NCI-H748 (cell line): Measurements from ENCODE around the gene PTPN18.

ENCODE experiments used
- DNase-seq: peaks from one replicate; lab custom pipeline; 2025; ENCODE audit not compliant: unreplicated experiment; lab: John Stamatoyannopoulos, UW

The PTPN18 gene

DNA sequence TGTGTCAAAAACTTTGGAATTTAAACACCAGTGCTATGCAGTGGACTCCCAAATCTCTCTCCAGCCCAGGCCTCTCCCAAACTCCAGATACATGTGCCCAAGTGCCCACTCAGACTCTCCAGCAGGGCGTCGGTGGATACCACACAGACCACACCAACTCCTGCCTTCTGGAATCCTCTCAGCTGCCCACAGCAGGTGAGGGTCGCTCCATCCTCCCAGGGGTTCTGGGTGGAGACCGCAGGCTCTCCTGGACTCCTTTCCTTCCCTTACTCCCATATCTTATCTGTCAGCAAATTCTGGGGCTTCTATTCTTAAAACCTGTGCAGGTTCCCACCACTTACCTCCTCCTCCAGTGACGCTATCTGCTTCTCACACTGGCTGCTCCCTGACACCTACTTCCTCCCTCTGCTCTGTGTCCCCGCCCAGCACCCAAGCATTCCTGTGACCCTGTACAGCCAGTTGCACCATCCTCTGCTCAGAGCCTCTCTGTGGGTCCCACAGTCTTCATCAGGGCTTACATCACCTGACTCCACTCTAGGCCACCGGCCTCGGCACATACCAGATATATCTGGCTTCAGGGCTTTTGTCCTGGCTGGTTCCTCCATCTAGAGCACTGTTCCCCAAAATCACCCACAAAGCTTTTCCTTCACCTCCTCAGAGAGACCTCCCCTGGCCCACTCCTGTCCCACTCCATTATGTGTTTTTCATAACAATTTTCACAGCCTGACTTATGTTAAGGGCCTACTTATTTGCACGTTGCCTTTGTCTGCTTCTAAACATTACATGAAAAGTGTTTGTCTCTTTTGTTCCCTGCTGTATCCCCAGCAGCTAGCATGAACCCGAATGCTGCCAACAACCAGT is 15.7 kb upstream of the PTPN18 start:
- DNase-seq: no peak

DNA sequence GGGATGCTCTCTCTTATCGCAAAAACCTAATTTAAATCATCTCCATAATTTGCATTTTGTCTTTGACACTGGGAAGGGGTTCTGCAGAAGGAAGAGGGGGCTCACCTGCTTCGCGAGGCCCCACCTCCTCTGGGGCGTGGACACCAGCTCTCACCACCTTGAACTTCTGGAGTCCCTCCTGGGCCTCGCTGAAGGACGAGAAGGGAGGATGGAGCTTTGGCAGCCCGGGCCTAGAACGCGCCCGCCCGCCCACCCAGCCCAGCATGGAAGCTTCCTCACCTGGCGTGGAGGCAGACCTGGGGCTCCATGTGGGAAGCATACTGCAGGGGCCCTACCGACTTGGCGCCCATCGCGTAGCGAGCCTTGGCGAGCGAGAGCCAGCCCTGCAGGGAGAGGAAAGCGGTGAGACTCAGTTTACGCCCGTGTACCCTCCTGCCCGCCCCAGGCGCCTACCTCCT is 14.3 kb upstream of the PTPN18 start:
- peak; percentile 62 for DNase-seq

DNA sequence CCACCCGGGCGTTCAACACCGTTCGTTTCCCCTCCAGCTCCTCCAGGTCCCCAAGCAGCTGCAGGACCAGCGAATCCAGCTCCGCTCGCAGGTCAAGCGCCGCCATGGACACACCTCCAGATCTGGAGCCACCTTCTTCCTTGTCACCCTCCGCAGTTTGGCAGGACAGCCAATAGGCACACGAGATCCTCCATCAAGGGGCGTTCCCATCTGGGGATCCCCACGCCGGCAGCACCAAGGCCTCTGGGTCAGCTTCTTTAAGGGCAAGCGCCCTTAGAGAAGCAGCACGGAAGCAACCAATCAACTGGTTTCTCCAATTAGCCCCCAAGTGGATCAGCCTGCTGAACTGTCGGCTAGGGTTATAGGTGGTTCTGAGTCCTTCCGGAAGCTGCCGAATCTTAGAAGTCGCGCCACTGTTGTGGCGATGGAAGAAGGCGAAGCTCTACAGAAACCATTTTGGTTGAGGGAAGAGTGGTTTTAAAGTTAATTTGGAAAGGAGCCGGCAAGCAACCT is 13.8 kb upstream of the PTPN18 start:
- peak; percentile 91 for DNase-seq

DNA sequence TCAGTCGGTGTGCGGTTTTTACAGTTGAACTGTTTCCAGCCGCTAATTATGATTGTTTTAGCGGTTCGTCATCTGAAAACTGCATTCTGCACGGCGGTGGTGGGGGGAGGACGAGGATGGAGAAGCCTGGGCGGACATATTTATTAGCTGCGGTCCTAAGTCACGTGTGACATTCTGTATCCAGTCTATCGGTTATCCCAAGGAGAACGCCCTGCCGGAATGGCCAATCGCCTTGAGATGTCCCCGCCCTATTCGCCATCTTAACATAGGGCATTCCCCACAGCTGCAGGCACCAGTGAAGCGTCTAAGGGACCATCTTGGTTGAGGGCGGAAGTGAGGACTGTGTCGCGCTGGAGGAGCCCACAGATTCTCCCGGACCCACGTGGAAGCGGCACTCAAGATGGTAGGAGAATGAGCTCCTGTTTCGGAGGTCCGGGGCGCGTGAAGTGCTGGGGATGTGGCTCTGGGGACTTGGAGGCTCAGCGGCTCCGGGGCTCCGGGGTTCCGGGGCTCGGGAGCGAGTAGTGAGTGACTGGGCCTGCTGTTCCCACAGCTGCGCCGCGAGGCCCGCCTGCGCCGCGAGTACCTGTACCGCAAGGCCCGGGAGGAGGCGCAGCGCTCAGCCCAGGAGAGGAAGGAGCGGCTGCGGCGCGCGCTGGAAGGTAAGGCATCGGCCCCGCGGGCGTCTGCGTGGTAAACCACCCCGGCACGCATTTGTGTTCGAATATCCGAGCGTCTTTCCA is 13.2 kb upstream of the PTPN18 start, which contains the start of gene IMP4:
Gene IMP4, plus strand, starts transcription at position 365 of the 743 bp plus-strand sequence. Its CDS starts 36 bp downstream, at position 401.
- peak; percentile 98 for DNase-seq

DNA sequence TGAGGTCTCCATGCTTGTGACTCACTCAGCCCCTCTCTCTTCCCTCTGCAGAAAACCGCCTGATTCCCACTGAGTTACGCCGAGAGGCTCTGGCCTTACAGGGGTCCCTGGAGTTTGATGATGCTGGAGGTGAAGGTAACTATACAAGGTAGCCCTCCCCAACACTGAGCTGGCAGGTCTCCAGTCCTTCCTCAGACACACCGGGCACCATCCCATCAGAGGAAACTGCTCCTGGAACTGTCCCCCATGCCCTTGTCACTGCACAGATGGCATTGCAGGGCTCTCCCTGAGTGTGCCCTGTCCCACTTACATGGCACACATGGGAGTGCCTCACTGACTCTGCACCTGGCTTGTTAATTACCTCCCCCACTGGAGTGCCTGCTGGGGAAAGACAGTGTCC is 11.3 kb upstream of the PTPN18 start:
- no peak for DNase-seq

DNA sequence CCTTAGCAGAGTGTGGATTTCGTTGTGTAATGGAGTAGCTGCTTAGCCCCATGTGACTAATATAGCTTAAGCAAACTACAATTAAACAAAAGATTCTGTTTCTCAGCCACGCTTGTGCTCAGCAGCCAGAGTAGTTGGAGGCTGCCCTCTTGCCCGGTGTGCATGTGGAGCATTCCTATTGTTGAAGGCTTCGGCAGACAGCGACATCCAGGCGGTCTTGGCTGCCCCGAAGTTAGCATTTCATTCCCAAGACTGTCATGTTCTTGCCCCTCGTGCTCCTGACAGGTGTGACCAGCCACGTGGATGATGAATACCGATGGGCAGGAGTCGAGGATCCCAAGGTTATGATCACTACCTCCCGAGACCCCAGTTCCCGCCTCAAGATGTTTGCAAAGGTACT is 10.8 kb upstream of the PTPN18 start:
- no peak for DNase-seq

DNA sequence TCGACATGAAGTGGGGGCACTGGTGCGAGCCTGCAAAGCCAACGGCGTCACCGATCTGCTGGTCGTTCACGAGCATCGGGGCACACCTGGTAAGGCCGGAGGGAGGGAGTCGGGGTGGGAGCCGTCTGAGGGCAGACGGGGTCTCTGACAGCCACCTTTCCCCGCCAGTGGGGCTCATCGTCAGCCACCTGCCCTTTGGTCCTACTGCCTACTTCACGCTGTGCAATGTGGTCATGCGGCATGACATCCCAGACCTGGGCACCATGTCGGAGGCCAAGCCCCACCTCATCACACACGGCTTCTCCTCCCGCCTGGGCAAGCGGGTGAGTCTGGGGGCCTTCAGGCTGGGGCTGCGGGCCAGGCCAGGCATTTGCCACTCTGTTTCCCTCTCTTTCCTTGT is 10.2 kb upstream of the PTPN18 start:
- DNase-seq: no peak

DNA sequence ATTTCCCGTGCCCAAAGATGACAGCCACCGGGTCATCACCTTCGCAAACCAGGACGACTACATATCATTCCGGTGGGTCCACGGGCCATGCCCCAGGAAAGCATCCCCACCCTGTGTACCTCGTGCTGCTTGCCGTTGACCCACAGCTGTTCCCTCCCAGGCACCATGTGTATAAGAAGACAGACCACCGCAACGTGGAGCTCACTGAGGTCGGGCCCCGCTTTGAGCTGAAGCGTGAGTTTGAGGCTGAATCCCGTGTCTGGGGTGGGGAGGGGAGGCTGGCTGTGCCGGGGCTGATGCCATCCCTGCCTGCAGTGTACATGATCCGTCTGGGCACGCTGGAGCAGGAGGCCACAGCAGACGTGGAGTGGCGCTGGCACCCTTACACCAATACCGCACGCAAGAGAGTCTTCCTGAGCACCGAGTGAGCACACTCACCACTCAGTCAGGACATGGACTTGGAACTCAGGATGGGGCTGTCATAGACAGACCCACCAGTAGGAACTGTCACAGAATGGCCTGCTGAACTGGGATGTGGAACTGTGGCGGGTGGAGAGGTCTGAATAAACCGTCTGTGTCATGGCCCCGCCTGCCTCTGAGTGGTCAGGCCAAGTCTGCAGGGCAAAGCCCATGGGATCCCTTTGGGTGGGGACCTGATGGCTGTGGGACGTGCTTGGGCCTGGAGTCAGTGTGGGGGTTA is 9.7 kb upstream of the PTPN18 start:
- DNase-seq: no peak

DNA sequence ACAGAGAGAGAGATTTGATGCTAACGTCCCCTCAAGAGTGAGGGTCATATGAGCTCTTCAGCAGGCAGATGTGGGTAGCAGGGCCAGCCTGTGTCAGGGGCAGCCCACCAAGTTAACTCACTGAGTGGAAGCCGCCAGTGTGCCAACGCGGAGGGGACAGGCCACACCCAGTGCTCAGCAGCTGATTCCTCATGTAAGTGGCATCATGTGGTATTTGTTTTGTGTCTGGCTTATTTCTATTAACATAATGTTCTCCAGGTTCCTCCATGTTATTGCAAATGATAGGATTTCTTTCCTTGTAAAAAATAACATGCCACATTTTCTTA is 9.2 kb upstream of the PTPN18 start:
- DNase-seq: no peak

DNA sequence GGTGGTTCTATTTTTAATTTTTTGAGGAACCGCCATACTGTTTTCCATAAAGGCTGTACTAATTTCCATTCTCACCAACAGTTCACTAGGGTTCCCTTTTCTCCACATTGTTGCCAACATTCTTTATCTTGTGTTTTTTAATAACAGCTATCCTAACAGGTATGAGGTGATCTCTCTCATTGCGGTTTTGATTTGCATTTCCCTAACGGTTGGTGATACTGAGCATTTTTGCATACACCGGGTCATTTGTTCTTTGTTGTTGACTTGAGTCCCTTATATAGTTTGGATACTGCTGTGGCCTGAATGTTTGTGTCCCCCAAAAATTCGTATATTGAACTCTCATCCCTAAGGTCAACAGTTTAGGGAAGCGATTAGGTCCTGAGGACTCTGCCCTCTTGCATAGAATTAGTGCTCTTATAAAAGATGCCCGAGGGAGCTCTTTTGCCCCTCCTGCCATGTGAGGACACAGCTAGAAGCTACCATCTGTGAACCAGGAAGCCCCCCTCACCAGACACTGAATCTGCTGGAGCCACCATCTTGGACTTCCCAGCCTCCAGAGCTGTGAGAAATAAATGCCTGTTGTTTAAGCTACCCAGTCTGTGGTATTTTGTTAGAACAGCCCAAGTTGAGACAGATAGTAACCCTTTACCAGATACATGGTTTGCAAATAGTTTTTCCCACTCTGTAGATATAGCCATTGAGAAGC is 8.5 kb upstream of the PTPN18 start:
- DNase-seq: no peak

DNA sequence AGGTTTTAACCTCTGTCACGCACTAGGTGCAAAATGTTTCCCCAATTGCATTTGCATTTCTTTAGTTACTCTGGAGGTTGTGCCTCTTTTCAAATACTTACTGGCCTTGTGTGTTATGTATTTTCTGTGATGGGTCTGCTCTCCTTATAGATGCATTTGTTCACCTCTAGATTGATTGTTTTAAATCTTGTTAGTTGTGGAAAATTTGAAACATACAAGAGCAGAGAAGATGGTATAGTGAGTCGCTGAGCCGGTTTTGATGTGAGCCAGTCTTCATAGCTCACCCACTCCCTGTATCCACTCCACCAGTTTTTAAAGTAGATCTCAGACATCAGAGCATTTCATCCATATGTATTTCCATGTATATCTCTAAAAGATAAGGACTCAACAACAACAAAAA is 6.7 kb upstream of the PTPN18 start:
- DNase-seq: no peak

DNA sequence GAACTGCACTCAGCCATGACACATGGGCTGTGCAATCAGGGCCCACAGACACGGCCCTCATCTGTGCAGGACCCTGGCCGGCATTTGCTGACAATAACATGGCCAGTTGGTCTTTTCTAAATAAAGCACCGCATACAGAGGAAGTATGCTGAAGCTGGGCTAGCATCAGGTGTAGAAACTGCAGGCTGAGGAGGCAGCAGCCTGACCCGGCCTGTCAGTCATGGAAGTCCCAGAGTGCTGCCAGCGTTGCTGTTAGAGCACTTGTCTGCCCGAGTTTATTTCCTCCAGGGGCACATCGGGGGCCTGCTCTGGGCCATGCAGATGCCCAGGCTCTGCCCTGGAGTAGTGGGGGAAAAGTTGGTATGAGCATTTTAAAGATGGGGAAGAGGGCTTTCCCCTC is 4.1 kb upstream of the PTPN18 start:
- no peak for DNase-seq

DNA sequence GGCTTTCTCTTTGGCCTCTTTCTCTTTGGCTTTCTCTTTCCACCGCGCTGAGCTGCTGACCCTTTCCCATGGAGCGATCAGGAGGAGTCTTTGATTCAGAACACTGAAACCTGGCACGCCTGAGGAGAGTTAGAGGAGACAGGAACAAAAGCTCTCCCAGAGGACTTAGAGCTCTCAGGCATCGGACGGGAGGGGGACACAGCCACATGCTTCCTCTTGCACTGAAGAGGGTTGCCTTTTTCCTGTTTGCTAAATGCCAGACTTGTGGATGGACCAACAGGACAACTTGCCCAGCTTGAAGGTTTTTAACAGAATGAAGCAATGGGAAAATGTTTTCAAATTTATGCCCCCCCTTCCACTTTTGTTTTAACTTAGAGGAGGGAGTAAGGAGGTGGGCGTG is 3.6 kb upstream of the PTPN18 start:
- no peak for DNase-seq

DNA sequence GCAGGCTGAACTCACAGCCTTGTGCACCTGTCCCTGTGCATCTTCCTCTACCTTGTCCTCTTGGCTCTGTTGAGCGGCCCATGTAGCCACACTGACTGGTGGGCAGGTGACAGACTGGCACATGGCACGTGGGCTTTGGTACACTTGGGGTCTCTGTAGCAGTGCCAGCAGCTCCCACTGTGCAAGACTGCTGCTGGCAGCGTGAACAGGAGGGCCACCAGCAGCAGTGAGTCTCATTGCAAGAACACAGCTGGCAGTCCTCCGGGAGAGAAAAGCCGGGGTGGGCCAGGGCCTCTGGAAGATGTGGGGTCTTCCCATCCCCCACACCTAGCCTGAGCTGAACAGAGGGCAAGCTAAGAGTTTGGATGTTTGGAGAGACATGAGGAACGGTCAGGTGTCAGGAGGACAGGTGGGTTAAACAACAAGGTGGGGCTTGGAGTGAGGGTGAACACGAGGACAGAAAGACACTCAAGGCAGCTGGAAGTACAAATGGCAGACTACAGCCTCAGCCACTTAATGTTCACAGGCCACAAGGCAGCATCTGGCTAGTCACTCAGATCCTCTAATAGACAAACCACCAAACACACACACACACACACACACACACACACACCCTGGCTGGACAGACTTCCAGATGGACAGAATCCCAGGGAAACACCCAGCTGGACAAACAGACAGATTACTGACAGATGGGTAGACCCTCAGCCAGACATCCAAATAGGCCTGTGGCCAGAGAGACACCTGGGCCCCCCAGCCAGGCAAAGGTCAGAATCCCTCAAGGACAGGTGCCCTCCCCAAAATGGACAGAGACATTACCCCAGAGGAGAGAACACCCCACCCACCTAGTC is 2.3 kb upstream of the PTPN18 start:
- no peak for DNase-seq

DNA sequence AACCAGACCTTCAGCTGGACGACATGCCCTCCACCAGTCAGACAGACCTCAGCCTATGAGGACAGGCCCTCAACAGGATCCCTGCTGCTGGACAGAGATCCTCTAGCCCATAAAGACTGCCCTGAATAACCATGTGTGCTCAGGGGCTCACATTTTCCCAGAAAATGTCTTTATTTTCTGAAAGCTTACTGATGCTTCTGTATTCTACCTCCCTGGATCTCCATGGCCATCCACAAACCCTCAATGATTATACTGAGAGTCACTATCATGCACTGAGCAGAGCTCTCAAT is 1.8 kb upstream of the PTPN18 start:
- DNase-seq: no peak

DNA sequence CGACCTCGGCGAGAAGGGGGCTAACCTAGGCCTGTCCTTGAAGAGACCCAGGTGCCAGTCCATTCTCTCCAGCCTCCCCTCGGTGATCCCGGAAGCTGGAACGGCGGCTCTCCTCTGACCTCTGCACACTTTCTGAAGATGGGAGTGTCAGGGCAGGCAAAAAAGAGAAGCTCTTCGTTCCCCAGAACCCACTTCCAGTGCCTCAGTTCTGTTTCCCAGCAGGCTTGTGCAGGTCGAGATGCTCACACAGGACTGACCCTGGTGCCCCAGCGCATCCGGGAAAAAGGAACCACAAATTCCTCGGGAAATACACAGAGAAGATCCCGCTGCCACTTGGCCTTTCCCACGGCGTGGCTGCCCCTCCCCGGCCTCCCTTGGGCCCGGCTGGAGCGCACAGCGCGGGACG is 681 bp upstream of the PTPN18 start:
- peak; percentile 23 for DNase-seq

DNA sequence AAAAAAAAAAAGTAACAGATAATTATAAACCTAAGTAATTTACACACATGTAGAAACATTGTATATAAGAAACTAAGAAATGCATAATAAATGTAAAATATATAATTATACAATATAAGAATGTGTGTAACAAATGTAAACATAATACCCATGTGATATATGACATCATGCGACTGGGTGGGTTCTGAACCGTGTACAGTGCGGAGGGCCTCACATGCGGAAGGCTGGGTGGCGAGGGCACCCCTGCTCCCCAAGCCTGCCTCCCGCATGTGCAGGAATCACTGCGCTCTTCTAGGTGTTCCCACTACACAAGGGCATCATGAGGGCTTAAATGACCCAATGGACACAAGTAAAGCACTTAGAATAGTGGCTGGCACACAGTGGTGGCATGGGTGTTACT is 2.0 kb downstream of the PTPN18 start:
- no peak for DNase-seq

DNA sequence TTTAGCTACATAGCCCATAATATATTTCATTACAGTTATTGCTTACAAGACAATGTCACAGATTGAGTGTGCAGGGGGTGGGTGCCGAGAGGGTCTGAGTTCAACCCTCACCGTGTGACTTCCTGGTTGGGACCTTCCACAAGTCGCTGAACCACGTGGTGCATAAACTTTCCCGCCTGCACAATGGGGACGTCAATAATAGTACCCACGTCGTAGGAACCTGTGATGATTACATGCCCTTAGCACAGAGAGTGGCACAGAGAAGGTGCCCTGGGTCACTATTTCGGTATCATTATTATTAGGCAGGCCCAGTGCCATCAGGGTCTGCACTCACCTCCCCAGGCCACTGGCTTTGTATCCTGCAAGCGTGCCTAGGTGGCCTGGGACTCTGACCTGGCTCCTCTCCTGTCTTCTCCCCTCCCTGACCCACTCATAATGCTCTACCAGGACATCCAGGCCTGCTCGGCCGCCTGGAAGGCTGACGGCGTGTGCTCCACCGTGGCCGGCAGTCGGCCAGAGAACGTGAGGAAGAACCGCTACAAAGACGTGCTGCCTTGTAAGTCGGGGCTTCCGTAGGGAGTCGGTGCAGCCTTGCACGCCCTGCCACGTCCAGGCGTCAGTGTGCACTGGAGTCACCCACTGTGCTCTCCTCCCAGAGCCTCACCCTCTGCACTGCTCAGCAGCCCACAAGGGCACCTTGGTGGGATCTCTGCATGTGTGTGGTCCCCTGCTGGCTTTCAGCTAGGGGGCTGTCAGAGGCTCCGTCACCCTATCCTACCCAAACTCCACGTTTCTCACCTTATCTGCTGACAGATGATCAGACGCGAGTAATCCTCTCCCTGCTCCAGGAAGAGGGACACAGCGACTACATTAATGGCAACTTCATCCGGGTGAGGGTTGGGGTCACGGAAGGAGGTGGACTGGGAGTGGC is 2.8 kb downstream of the PTPN18 start:
- DNase-seq: no peak

DNA sequence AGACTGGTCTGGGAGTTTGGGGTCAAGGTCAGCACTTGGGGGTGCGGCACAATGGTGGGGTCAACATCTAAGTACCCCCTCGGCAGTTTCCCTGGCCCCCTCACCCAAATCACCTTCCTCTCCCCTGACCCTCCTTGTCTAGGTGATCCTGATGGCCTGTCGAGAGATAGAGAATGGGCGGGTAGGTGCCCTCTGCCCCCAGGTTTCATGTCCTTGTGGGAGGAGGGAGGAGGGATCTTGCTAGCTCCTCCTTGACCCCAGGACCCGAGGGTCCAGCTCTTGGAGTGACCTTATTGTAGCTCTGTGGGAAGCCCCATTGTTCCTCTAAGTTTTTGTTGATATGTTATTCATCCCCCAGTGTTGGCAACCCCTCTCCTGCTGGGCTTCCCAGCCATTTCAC is 3.6 kb downstream of the PTPN18 start:
- DNase-seq: no peak
